IMR-90 (cell line): ENCODE data around the gene CLTRN. TPM values are rescaled to one million over a fixed set of nuclear protein-coding genes. Genes with fewer than 3 reads are reported as not detected.

Experiments
- ATAC-seq: fragments of 200-7000 bp; cut with Tn5 transposase; 2 replicates; pipeline ENCODE4 v1.9.1; 2020; ENCODE audit warnings: low read depth, mild to moderate bottlenecking, moderate library complexity
- BruUV-seq: library from RNA; stranded (reverse); fragments of 400-500 nt; replicated peaks from 2 replicates; lab custom pipeline; 2021; lab: Mats Ljungman, UMichigan
- CTCF ChIA-PET: fragments of 300-600 bp; formaldehyde crosslinking; extraction: SDS; loops from one replicate; lab custom pipeline; 2021; ENCODE audit warnings: antibody characterized with exemption; lab: Yijun Ruan, JAX
- POLR2A ChIA-PET: fragments of 300-600 bp; sonication (Branson Sonifier 250); formaldehyde crosslinking; loops from one replicate; lab custom pipeline; 2022; ENCODE audit warnings: antibody characterized with exemption; ENCODE audit not compliant: unreplicated experiment; lab: Charles Lee
- DNase-seq: peaks from one replicate; pipeline ENCODE4 v3.0.0; 2013
- H2AFZ ChIP-seq: replicated peaks from 2 replicates; pipeline ENCODE3; 2013; ENCODE audit warnings: low read length, mild to moderate bottlenecking; ENCODE audit not compliant: poor library complexity
- H2AK5ac ChIP-seq: 2 replicates; pipeline ENCODE4 v1.6.1; 2013; ENCODE audit warnings: low read depth, low read length, inconsistent platforms
- H2AK9ac ChIP-seq: replicated peaks from 2 replicates; pipeline ENCODE3; 2013; ENCODE audit warnings: mild to moderate bottlenecking, low read depth, low read length, moderate library complexity; ENCODE audit not compliant: poor library complexity
- H2BK120ac ChIP-seq: 2 replicates; pipeline ENCODE4 v1.6.1; 2013; ENCODE audit warnings: low read depth, low read length, inconsistent platforms
- H2BK15ac ChIP-seq: 3 replicates; pipeline ENCODE4 v1.6.1; 2013; ENCODE audit warnings: low read depth, low read length, inconsistent platforms
- H2BK20ac ChIP-seq: 2 replicates; pipeline ENCODE4 v1.6.1; 2013; ENCODE audit warnings: low read depth, mild to moderate bottlenecking, inconsistent platforms, low read length, moderate library complexity
- H2BK5ac ChIP-seq: 2 replicates; pipeline ENCODE4 v1.6.1; 2013; ENCODE audit warnings: mild to moderate bottlenecking, low read depth, low read length, inconsistent platforms; ENCODE audit not compliant: poor library complexity, severe bottlenecking
- H3K14ac ChIP-seq: replicated peaks from 2 replicates; pipeline ENCODE4 v1.6.1; 2013; ENCODE audit warnings: low read depth, low read length, inconsistent platforms
- H3K18ac ChIP-seq: 2 replicates; pipeline ENCODE4 v1.6.1; 2013; ENCODE audit warnings: low read depth, low read length, control low read depth
- H3K23ac ChIP-seq: 2 replicates; pipeline ENCODE4 v1.6.1; 2013; ENCODE audit warnings: low read depth, low read length, inconsistent platforms
- H3K27ac ChIP-seq: 2 replicates; pipeline ENCODE4 v1.5.1; 2013; ENCODE audit warnings: mild to moderate bottlenecking, control low read depth, low read length; ENCODE audit not compliant: insufficient read depth
- H3K27me3 ChIP-seq: 2 replicates; pipeline ENCODE4 v1.6.1; 2013; ENCODE audit warnings: low read length; ENCODE audit not compliant: control insufficient read depth, insufficient read depth
- H3K36me3 ChIP-seq: 2 replicates; pipeline ENCODE4 v1.6.1; 2013; ENCODE audit warnings: low read length, mixed read lengths; ENCODE audit not compliant: control insufficient read depth, insufficient read depth
- H3K4ac ChIP-seq: 2 replicates; pipeline ENCODE4 v1.6.1; 2013; ENCODE audit warnings: low read depth, low read length, inconsistent platforms
- H3K4me1 ChIP-seq: 2 replicates; pipeline ENCODE4 v1.6.1; 2013; ENCODE audit warnings: low read length, mixed read lengths; ENCODE audit not compliant: control insufficient read depth, insufficient read depth
- H3K4me2 ChIP-seq: 2 replicates; pipeline ENCODE4 v1.6.1; 2013; ENCODE audit warnings: low read depth, mild to moderate bottlenecking, control low read depth, low read length, moderate library complexity
- H3K4me3 ChIP-seq: 2 replicates; pipeline ENCODE4 v1.5.1; 2013; ENCODE audit warnings: low read depth, mild to moderate bottlenecking, control low read depth, low read length, moderate library complexity; ENCODE audit not compliant: insufficient read depth
- H3K56ac ChIP-seq: 2 replicates; pipeline ENCODE4 v1.6.1; 2013; ENCODE audit warnings: low read length, inconsistent platforms; ENCODE audit not compliant: insufficient read depth; ENCODE audit errors: extremely low read depth
- H3K79me1 ChIP-seq, 2 experiments: 2 replicates each; pipeline ENCODE4 v1.6.1; 2013; ENCODE audit warnings: low read length in 2 of 2, inconsistent platforms in 1 of 2, low read depth in 1 of 2
- H3K9ac ChIP-seq: 2 replicates; pipeline ENCODE4 v1.6.1; 2013; ENCODE audit warnings: low read depth, low read length, control low read depth
- H3K9me1 ChIP-seq: 2 replicates; pipeline ENCODE4 v1.6.1; 2013; ENCODE audit warnings: low read length, inconsistent platforms; ENCODE audit not compliant: insufficient read depth
- H3K9me3 ChIP-seq: 2 replicates; pipeline ENCODE4 v1.6.1; 2013; ENCODE audit warnings: low read length; ENCODE audit not compliant: control insufficient read depth, insufficient read depth
- H4K20me1 ChIP-seq: 2 replicates; pipeline ENCODE4 v1.6.1; 2013; ENCODE audit warnings: low read length, inconsistent platforms; ENCODE audit not compliant: insufficient read depth
- H4K5ac ChIP-seq: 2 replicates; pipeline ENCODE4 v1.6.1; 2013; ENCODE audit warnings: mild to moderate bottlenecking, low read depth, low read length, control low read depth
- H4K8ac ChIP-seq, 2 experiments: 2 replicates each; pipeline ENCODE4 v1.6.1; 2013; ENCODE audit warnings: low read depth in 2 of 2, low read length in 2 of 2, control low read depth in 1 of 2, inconsistent platforms in 1 of 2
- H4K91ac ChIP-seq: 2 replicates; pipeline ENCODE4 v1.6.1; 2013; ENCODE audit warnings: low read depth, low read length, inconsistent platforms; ENCODE audit not compliant: insufficient read depth
- BHLHE40 ChIP-seq: fragments of 150-350 bp; IDR thresholded peaks from 2 replicates; pipeline ENCODE4 v1.6.1; 2016; ENCODE audit warnings: mild to moderate bottlenecking, low read depth, low read length
- CHD1 ChIP-seq: IDR thresholded peaks from 2 replicates; pipeline ENCODE4 v1.6.1; 2012; ENCODE audit warnings: low read depth, low read length, improper control_type of control experiment
- FOS ChIP-seq: fragments of 150-350 bp; IDR thresholded peaks from 2 replicates; pipeline ENCODE4 v1.6.1; 2016; ENCODE audit warnings: low read depth, low read length
- MAFK ChIP-seq: IDR thresholded peaks from 2 replicates; pipeline ENCODE4 v1.6.1; 2012; ENCODE audit warnings: low read depth, low read length, improper control_type of control experiment
- MAZ ChIP-seq: IDR thresholded peaks from 2 replicates; pipeline ENCODE4 v1.6.1; 2012; ENCODE audit warnings: low read depth, mild to moderate bottlenecking, low read length, improper control_type of control experiment, moderate library complexity, borderline replicate concordance
- MXI1 ChIP-seq: IDR thresholded peaks from 2 replicates; pipeline ENCODE4 v1.6.1; 2012; ENCODE audit warnings: low read depth, mild to moderate bottlenecking, low read length, moderate library complexity, borderline replicate concordance
- NFE2L2 ChIP-seq: fragments of 150-350 bp; IDR thresholded peaks from 2 replicates; pipeline ENCODE4 v1.6.1; 2016; ENCODE audit warnings: low read depth, mild to moderate bottlenecking, low read length
- POLR2A ChIP-seq: IDR thresholded peaks from 2 replicates; pipeline ENCODE4 v1.6.1; 2012; ENCODE audit warnings: mild to moderate bottlenecking, low read depth, low read length
- RAD21 ChIP-seq: IDR thresholded peaks from 2 replicates; pipeline ENCODE4 v1.6.1; 2012; ENCODE audit warnings: low read length, improper control_type of control experiment
- RCOR1 ChIP-seq: IDR thresholded peaks from 2 replicates; pipeline ENCODE4 v1.6.1; 2012; ENCODE audit warnings: mild to moderate bottlenecking, low read length, improper control_type of control experiment; ENCODE audit not compliant: insufficient replicate concordance
- SMC3 ChIP-seq: fragments of 150-350 bp; IDR thresholded peaks from 2 replicates; pipeline ENCODE4 v1.6.1; 2016; ENCODE audit warnings: low read depth, mild to moderate bottlenecking, antibody characterized with exemption, low read length, moderate library complexity
- WGBS, 2 experiments: methylation state at CpG; one replicate each; pipeline versions ENCODE4 v1.1.5 to v1.1.7; 2013; ENCODE audit warnings: missing lambda C conversion rate in 2 of 2; ENCODE audit not compliant: insufficient read length in 1 of 2; ENCODE audit errors: extremely low coverage in 2 of 2; 5-methylcytosine and 5-hydroxymethylcytosine counted together
- dilution Hi-C: fragments of 300-500 bp; cut with HindIII; formaldehyde crosslinking; loops from one replicate; pipeline ENCODE4 v1.14.3; 2018; ENCODE audit warnings: low sequenced_read_pairs; ENCODE audit not compliant: unreplicated experiment
- in situ Hi-C: fragments of 300-500 bp; cut with MboI; formaldehyde crosslinking; loops from 3 replicates; pipeline ENCODE4 v1.14.3; 2019; ENCODE audit warnings: low sequenced_read_pairs, inconsistent platforms, mixed read lengths
- intact Hi-C: fragments of 100-400 bp; cut with micrococcal nuclease; formaldehyde crosslinking; loops from 2 replicates; pipeline ENCODE4 v1.10.0; 2022
- polyA plus RNA-seq, 3 experiments: library from polyadenylated mRNA; depleted of rRNA; stranded (reverse); fragments of >200 nt; gene quantifications; 2 replicates each; pipeline ENCODE4 v1.2.3, GENCODE V29; 2012; ENCODE audit warnings: low replicate concordance in 1 of 3
- total RNA-seq: library from RNA; depleted of rRNA; stranded (reverse); fragments of >200 nt; gene quantifications from 2 replicates; pipeline ENCODE4 v1.2.3, GENCODE V29; 2012
- TF ChIP-seq, protein P1 (sequence below): conservative IDR thresholded peaks from 2 replicates; pipeline ENCODE4 v1.5.1; 2012; ENCODE audit warnings: mild to moderate bottlenecking, low read depth, low read length, improper control_type of control experiment
- TF ChIP-seq, protein P2 (sequence below): fragments of 150-350 bp; IDR thresholded peaks from 2 replicates; pipeline ENCODE4 v1.6.1; 2016; ENCODE audit warnings: low read depth, mild to moderate bottlenecking, low read length, moderate library complexity, borderline replicate concordance
- TF ChIP-seq, protein P3 (sequence below): fragments of 150-350 bp; IDR thresholded peaks from 2 replicates; pipeline ENCODE4 v1.6.1; 2017; ENCODE audit warnings: mild to moderate bottlenecking, antibody characterized with exemption, low read length, low read depth

CLTRN gene
- total and polyA plus RNA-seq, 2 of the 4 experiments (the other 2 are of a cell fraction): under 0.01 to 0.17 TPM

DNA sequence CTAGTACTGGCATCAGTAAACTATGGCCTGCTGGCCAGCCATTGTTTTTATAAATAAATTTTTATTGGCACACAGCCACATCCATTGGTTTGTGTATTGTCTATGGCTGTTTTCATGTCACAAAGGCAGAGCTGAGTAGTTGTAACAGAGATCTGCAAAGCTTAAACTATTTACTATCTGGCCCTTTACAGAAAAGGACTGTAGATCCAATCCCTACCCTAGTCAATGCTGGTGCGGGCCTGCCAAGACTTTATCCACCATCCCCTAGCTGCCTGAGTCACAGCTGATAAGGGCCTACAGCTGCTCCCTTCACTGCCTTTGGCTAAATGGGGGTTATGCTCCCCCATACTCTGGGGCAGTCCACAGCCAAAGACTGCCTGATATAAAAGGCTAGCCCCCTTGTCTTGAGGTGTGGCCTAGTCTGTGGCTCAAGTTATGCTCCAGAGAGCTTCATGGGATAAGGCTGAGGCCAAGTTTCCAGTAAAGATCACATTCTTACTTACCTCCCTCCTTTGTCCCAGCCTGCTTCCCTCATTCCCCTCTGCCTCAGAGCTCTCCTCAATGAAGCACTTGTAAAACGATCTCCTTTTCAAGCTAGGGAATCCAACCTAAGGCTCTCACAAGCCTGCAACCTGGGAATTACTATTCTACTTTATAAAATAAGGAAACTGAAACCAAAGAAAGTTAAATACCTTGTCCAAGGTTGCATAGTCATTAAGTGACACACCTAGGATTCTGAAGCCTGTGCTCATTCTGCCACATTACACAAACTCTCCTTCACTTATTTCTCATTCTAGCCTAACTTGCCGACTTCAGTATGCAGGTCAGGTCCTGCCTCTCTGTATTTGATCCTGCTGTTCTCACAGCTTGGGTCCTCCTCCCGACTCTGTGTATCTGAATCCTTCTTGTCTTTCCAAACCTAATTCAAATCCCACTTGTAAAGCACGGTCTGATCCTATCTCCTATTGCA, 84.5 kb downstream of the CLTRN start:
- no peak overlapping the region for H3K14ac ChIP-seq
- no peak overlapping the region for H2AK5ac ChIP-seq
- no peak overlapping the region for H2AFZ ChIP-seq
- H3K27ac ChIP-seq: no peak overlapping the region
- H3K79me1 ChIP-seq: no peaks in the 10 kb centered on the region
- CTCF ChIA-PET: no interaction called here
- H2BK120ac ChIP-seq: no peak overlapping the region
- H3K9ac ChIP-seq: no peak overlapping the region
- H3K56ac ChIP-seq: no peak overlapping the region
- peak; percentile 4 for DNase-seq
- H3K27me3 ChIP-seq: peaks cover 5% of the 10 kb centered on the region
- no peak overlapping the region for H3K4me3 ChIP-seq
- no peak overlapping the region for H4K8ac ChIP-seq
- dilution Hi-C loops (no loop called here), in situ Hi-C loops (no loop called here), intact Hi-C loops (no loop called here)
- POLR2A ChIA-PET: no interaction called here
- H4K91ac ChIP-seq: no peak overlapping the region
- no peak overlapping the region for H3K23ac ChIP-seq
- no peak for ATAC-seq
- no peak overlapping the region for H2AK9ac ChIP-seq
- H3K36me3 ChIP-seq: no peaks in the 10 kb centered on the region
- H3K18ac ChIP-seq: no peak overlapping the region
- no peaks in the 10 kb centered on the region for H3K9me1 ChIP-seq
- H2BK20ac ChIP-seq: no peak overlapping the region
- no peaks in the 10 kb centered on the region for H3K9me3 ChIP-seq
- H3K4me1 ChIP-seq: no peaks in the 10 kb centered on the region
- no peak overlapping the region for H3K4me2 ChIP-seq
- no peaks in the 10 kb centered on the region for H4K20me1 ChIP-seq
- H2BK5ac ChIP-seq: no peak overlapping the region
- no TSS peak for BruUV-seq
- H2BK15ac ChIP-seq: no peak overlapping the region
- WGBS, 2 experiments: 23% methylated on average over 2 of the region's 5 CpGs; no CpG with 5 or more reads in 1 of the 2 experiments
- no peak overlapping the region for H4K5ac ChIP-seq
- no peak overlapping the region for H3K4ac ChIP-seq
- TF ChIP-seq, protein P1, sequence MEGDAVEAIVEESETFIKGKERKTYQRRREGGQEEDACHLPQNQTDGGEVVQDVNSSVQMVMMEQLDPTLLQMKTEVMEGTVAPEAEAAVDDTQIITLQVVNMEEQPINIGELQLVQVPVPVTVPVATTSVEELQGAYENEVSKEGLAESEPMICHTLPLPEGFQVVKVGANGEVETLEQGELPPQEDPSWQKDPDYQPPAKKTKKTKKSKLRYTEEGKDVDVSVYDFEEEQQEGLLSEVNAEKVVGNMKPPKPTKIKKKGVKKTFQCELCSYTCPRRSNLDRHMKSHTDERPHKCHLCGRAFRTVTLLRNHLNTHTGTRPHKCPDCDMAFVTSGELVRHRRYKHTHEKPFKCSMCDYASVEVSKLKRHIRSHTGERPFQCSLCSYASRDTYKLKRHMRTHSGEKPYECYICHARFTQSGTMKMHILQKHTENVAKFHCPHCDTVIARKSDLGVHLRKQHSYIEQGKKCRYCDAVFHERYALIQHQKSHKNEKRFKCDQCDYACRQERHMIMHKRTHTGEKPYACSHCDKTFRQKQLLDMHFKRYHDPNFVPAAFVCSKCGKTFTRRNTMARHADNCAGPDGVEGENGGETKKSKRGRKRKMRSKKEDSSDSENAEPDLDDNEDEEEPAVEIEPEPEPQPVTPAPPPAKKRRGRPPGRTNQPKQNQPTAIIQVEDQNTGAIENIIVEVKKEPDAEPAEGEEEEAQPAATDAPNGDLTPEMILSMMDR: no peak
- TF ChIP-seq BHLHE40 (no peak), MXI1 (no peak), NFE2L2 (no peak), RCOR1 (no peak), RAD21 (no peak), CHD1 (no peak), FOS (no peak), MAFK (no peak), SMC3 (no peak), POLR2A (no peak), MAZ (no peak)
- TF ChIP-seq, protein P2, sequence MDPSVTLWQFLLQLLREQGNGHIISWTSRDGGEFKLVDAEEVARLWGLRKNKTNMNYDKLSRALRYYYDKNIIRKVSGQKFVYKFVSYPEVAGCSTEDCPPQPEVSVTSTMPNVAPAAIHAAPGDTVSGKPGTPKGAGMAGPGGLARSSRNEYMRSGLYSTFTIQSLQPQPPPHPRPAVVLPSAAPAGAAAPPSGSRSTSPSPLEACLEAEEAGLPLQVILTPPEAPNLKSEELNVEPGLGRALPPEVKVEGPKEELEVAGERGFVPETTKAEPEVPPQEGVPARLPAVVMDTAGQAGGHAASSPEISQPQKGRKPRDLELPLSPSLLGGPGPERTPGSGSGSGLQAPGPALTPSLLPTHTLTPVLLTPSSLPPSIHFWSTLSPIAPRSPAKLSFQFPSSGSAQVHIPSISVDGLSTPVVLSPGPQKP: no peak
- TF ChIP-seq, protein P3, sequence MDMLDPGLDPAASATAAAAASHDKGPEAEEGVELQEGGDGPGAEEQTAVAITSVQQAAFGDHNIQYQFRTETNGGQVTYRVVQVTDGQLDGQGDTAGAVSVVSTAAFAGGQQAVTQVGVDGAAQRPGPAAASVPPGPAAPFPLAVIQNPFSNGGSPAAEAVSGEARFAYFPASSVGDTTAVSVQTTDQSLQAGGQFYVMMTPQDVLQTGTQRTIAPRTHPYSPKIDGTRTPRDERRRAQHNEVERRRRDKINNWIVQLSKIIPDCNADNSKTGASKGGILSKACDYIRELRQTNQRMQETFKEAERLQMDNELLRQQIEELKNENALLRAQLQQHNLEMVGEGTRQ: no peak
